ENCODE results near the gene XPNPEP1.

- TF ChIP-seq CTCF (IDR thresholded peaks at IDR 0.05; ENCODE audit: low read length), result no peak
- no peak for TF ChIP-seq EZH2 (IDR thresholded peaks at IDR 0.05; ENCODE audit: borderline replicate concordance, low read length)
Observed at GRCh38 chr10:109898666-109899355, 24.5 kb downstream of the XPNPEP1 start.

Data from OCI-LY1 (cell line).